Trophoblast cell (in vitro differentiated cells and primary cell): ENCODE measurements around the gene KLHL11.

ENCODE experiments used
- DNase-seq, 2 donors: peaks; one replicate each; pipeline ENCODE4 v3.0.0-alpha.2; 2016
- H2AFZ ChIP-seq: 2 replicates; pipeline ENCODE4 v1.6.1; 2013; ENCODE audit warnings: low read length, moderate library complexity, mild to moderate bottlenecking; ENCODE audit not compliant: insufficient read depth, poor library complexity
- H2AK5ac ChIP-seq: 2 replicates; pipeline ENCODE4 v1.6.1; 2013; ENCODE audit warnings: mild to moderate bottlenecking, low read length
- H2BK120ac ChIP-seq: 2 replicates; pipeline ENCODE4 v1.6.1; 2013; ENCODE audit warnings: low read length, mild to moderate bottlenecking, moderate library complexity; ENCODE audit not compliant: insufficient read depth, poor library complexity
- H2BK12ac ChIP-seq: 2 replicates; pipeline ENCODE4 v1.6.1; 2013; ENCODE audit warnings: mild to moderate bottlenecking, low read length, moderate library complexity
- H2BK5ac ChIP-seq: 2 replicates; pipeline ENCODE4 v1.6.1; 2013; ENCODE audit warnings: low read length, low read depth, moderate library complexity, mild to moderate bottlenecking; ENCODE audit not compliant: poor library complexity
- H3K14ac ChIP-seq: 2 replicates; pipeline ENCODE4 v1.6.1; 2013; ENCODE audit warnings: mild to moderate bottlenecking, low read length
- H3K18ac ChIP-seq: 2 replicates; pipeline ENCODE4 v1.6.1; 2013; ENCODE audit warnings: mild to moderate bottlenecking, low read length
- H3K23ac ChIP-seq: 2 replicates; pipeline ENCODE4 v1.6.1; 2013; ENCODE audit warnings: low read length
- H3K27ac ChIP-seq: 2 replicates; pipeline ENCODE4 v1.5.1; 2013; ENCODE audit warnings: low read depth, mild to moderate bottlenecking, inconsistent platforms, low read length, moderate library complexity
- H3K27me3 ChIP-seq: 2 replicates; pipeline ENCODE4 v1.6.1; 2013; ENCODE audit warnings: inconsistent platforms, mild to moderate bottlenecking, low read length, moderate library complexity; ENCODE audit not compliant: insufficient read depth
- H3K36me3 ChIP-seq, 2 experiments: 1 replicate in 1 of 2; 2 replicates in 1 of 2; pipeline ENCODE4 v1.6.1; 2013; ENCODE audit warnings: low read length in 2 of 2, mild to moderate bottlenecking in 2 of 2, moderate library complexity in 1 of 2; ENCODE audit not compliant: insufficient read depth in 2 of 2, control insufficient read depth in 1 of 2
- H3K4ac ChIP-seq: 2 replicates; pipeline ENCODE4 v1.6.1; 2013; ENCODE audit warnings: low read depth, mild to moderate bottlenecking, low read length, moderate library complexity
- H3K4me1 ChIP-seq, 2 experiments: 1 replicate in 1 of 2; 2 replicates in 1 of 2; pipeline ENCODE4 v1.6.1; 2013; ENCODE audit warnings: low read length in 2 of 2, mild to moderate bottlenecking in 2 of 2, moderate library complexity in 1 of 2; ENCODE audit not compliant: insufficient read depth in 2 of 2, control insufficient read depth in 1 of 2
- H3K4me2 ChIP-seq: 2 replicates; pipeline ENCODE4 v1.6.1; 2013; ENCODE audit warnings: inconsistent platforms, mild to moderate bottlenecking, low read length, moderate library complexity
- H3K4me3 ChIP-seq: 2 replicates; pipeline ENCODE4 v1.5.1; 2013; ENCODE audit warnings: mild to moderate bottlenecking, low read depth, low read length, inconsistent platforms
- H3K79me1 ChIP-seq: one replicate; pipeline ENCODE4 v1.6.1; 2013; ENCODE audit warnings: low read length
- H3K79me2 ChIP-seq: 2 replicates; pipeline ENCODE4 v1.6.1; 2013; ENCODE audit warnings: low read length, mild to moderate bottlenecking; ENCODE audit not compliant: control insufficient read depth, insufficient read depth, poor library complexity
- H3K9ac ChIP-seq: 2 replicates; pipeline ENCODE4 v1.6.1; 2013; ENCODE audit warnings: mild to moderate bottlenecking, low read length
- H3K9me3 ChIP-seq: 2 replicates; pipeline ENCODE4 v1.6.1; 2013; ENCODE audit warnings: low read depth, mild to moderate bottlenecking, control low read depth, inconsistent platforms, low read length; ENCODE audit not compliant: insufficient read depth
- H4K12ac ChIP-seq: 2 replicates; pipeline ENCODE4 v1.6.1; 2013; ENCODE audit warnings: low read depth, mild to moderate bottlenecking, low read length, moderate library complexity
- H4K8ac ChIP-seq: 2 replicates; pipeline ENCODE4 v1.6.1; 2013; ENCODE audit warnings: low read depth, mild to moderate bottlenecking, low read length, moderate library complexity
- H4K91ac ChIP-seq: one replicate; pipeline ENCODE4 v1.6.1; 2013; ENCODE audit warnings: low read depth, mild to moderate bottlenecking, low read length, moderate library complexity
- WGBS: extraction: QIAGEN DNeasy Blood & Tissue Kit; methylation state at CpG from one replicate; pipeline ENCODE4 v1.1.7; 2013; ENCODE audit warnings: missing lambda C conversion rate; ENCODE audit not compliant: insufficient read length, insufficient coverage; ENCODE audit errors: extremely low coverage; 5-methylcytosine and 5-hydroxymethylcytosine counted together

The KLHL11 gene

DNA sequence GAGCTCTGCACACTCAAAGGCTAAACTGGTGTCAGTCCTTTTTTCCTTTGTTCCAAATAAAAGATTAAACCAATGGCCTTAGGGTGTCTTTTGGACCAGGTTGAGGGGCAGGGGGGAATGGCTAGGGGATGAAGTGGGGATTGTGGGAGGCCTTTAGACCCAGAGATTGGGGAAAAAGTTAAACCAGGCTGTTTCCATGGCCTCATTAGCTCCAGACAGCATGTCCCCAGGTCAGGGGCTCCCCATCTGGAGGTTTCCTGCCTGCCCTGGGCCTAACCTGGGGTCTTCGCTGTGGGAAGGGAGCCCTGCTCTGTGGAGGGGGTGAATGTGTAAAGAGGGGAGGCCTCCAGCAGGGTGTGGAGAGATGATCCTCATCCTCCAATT lies 42.1 kb downstream of the KLHL11 start:
- no CpG with 5 or more reads among the region's 1 CpG for WGBS
- Histone ChIP-seq H3K36me3 (peaks cover 51 to 56% of the 10 kb centered on the region in 2 experiments), H3K27ac (no peak overlapping the region), H3K27me3 (no peaks in the 10 kb centered on the region), H3K9ac (no peak overlapping the region), H2AK5ac (no peak overlapping the region), H2BK12ac (no peak overlapping the region), H2AFZ (no peak overlapping the region), H3K79me2 (no peaks in the 10 kb centered on the region), H3K79me1 (no peaks in the 10 kb centered on the region), H3K4ac (no peak overlapping the region), H3K23ac (no peak overlapping the region), H3K4me3 (no peak overlapping the region), H2BK5ac (no peak overlapping the region), H3K14ac (no peak overlapping the region), H3K18ac (no peak overlapping the region), H3K4me1 (no peaks in the 10 kb centered on the region), H4K8ac (no peak overlapping the region), H3K9me3 (peaks cover 5% of the 10 kb centered on the region), H4K12ac (no peak overlapping the region), H3K4me2 (no peak overlapping the region), H4K91ac (no peak overlapping the region), H2BK120ac (no peak overlapping the region)
- DNase-seq, result no peak

DNA sequence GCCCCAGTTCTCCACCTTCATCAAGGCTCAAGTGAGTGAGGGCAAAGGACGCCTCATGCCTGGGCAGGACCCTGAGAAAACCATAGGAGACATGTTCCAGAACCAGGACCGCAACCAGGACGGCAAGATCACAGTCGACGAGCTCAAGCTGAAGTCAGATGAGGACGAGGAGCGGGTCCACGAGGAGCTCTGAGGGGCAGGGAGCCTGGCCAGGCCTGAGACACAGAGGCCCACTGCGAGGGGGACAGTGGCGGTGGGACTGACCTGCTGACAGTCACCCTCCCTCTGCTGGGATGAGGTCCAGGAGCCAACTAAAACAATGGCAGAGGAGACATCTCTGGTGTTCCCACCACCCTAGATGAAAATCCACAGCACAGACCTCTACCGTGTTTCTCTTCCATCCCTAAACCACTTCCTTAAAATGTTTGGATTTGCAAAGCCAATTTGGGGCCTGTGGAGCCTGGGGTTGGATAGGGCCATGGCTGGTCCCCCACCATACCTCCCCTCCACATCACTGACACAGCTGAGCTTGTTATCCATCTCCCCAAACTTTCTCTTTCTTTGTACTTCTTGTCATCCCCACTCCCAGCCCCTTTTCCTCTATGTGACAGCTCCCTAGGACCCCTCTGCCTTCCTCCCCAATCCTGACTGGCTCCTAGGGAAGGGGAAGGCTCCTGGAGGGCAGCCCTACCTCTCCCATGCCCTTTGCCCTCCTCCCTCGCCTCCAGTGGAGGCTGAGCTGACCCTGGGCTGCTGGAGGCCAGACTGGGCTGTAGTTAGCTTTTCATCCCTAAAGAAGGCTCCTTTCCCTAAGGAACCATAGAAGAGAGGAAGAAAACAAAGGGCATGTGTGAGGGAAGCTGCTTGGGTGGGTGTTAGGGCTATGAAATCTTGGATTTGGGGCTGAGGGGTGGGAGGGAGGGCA lies 42.7 kb downstream of the KLHL11 start:
- no peak overlapping the region for H2BK120ac ChIP-seq
- no peaks in the 10 kb centered on the region for H3K27me3 ChIP-seq
- H3K4ac ChIP-seq, result no peak overlapping the region
- H4K91ac ChIP-seq, result no peak overlapping the region
- no peak overlapping the region for H3K23ac ChIP-seq
- H3K4me3 ChIP-seq, result no peak overlapping the region
- DNase-seq, result no peak
- no peak overlapping the region for H3K4me2 ChIP-seq
- H3K9me3 ChIP-seq, result peaks cover 5% of the 10 kb centered on the region
- H2BK5ac ChIP-seq, result no peak overlapping the region
- H2AK5ac ChIP-seq, result no peak overlapping the region
- WGBS, result no CpG with 5 or more reads among the region's 12 CpGs
- no peak overlapping the region for H3K18ac ChIP-seq
- no peak overlapping the region for H2BK12ac ChIP-seq
- H3K79me1 ChIP-seq, result no peaks in the 10 kb centered on the region
- no peak overlapping the region for H3K9ac ChIP-seq
- no peak overlapping the region for H3K27ac ChIP-seq
- no peak overlapping the region for H4K8ac ChIP-seq
- no peak overlapping the region for H3K14ac ChIP-seq
- no peak overlapping the region for H2AFZ ChIP-seq
- H3K36me3 ChIP-seq, result peaks cover 55 to 56% of the 10 kb centered on the region in 2 experiments
- H3K4me1 ChIP-seq, result no peaks in the 10 kb centered on the region
- H3K79me2 ChIP-seq, result no peaks in the 10 kb centered on the region
- H4K12ac ChIP-seq, result no peak overlapping the region

DNA sequence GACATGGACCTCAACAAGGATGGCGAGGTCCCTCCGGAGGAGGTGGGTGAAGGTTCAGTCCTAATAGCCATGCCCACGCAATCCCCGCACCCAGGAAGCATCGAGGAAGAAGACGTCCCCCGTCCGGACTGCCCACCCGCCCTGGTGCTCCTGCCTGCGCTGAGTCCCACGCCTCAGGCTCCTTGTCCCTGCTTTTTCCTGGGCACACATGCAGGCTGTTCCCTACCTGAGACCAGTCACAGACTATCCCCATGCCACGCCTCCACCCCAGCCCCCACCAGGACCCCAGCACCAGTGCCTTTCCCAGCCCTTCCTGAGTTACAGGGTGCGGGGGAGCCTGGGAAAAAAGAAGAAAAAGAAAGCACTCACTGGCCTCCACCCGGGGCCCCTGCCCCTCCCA lies 43.4 kb downstream of the KLHL11 start:
- Histone ChIP-seq H3K9ac (no peak overlapping the region), H3K4me2 (no peak overlapping the region), H2AK5ac (no peak overlapping the region), H3K27ac (no peak overlapping the region), H3K79me1 (no peaks in the 10 kb centered on the region), H3K4me1 (no peaks in the 10 kb centered on the region), H3K23ac (no peak overlapping the region), H3K4me3 (no peak overlapping the region), H3K79me2 (no peaks in the 10 kb centered on the region), H4K8ac (no peak overlapping the region), H4K12ac (no peak overlapping the region), H3K14ac (no peak overlapping the region), H4K91ac (no peak overlapping the region), H2BK120ac (no peak overlapping the region), H2AFZ (no peak overlapping the region), H3K27me3 (no peaks in the 10 kb centered on the region), H3K9me3 (peaks cover 5% of the 10 kb centered on the region), H2BK5ac (no peak overlapping the region), H3K4ac (no peak overlapping the region), H2BK12ac (no peak overlapping the region), H3K36me3 (peaks cover 55 to 59% of the 10 kb centered on the region in 2 experiments), H3K18ac (no peak overlapping the region)
- no peak for DNase-seq
- no CpG with 5 or more reads among the region's 14 CpGs for WGBS

DNA sequence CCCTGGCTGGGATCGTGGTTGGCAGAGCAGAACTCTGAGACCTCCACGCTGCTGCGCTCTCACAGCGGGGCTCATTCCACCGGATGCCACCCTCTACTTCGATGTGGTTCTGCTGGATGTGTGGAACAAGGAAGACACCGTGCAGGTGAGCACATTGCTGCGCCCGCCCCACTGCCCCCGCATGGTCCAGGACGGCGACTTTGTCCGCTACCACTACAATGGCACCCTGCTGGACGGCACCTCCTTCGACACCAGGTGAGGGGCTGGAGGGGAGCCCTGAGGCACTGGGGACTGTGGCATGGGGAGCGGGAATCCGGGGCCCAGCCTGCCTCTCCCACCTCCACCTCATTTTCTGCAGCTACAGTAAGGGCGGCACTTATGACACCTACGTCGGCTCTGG lies 47.2 kb downstream of the KLHL11 start:
- no peak overlapping the region for H3K4me2 ChIP-seq
- H2BK120ac ChIP-seq, result no peak overlapping the region
- no peak overlapping the region for H3K23ac ChIP-seq
- H3K9ac ChIP-seq, result no peak overlapping the region
- no peak overlapping the region for H3K14ac ChIP-seq
- no peaks in the 10 kb centered on the region for H3K27me3 ChIP-seq
- no peak for DNase-seq
- H4K91ac ChIP-seq, result no peak overlapping the region
- H4K8ac ChIP-seq, result no peak overlapping the region
- H2BK5ac ChIP-seq, result no peak overlapping the region
- no peak overlapping the region for H2AFZ ChIP-seq
- whole genome bisulfite sequencing, result no CpG with 5 or more reads among the region's 20 CpGs
- peaks cover 9% of the 10 kb centered on the region in 2 experiments for H3K4me1 ChIP-seq
- no peak overlapping the region for H3K4me3 ChIP-seq
- H3K79me2 ChIP-seq, result peaks cover 7% of the 10 kb centered on the region
- H4K12ac ChIP-seq, result no peak overlapping the region
- H3K27ac ChIP-seq, result no peak overlapping the region
- H3K4ac ChIP-seq, result no peak overlapping the region
- no peak overlapping the region for H3K18ac ChIP-seq
- H2AK5ac ChIP-seq, result no peak overlapping the region
- peaks cover 5% of the 10 kb centered on the region for H3K79me1 ChIP-seq
- H2BK12ac ChIP-seq, result no peak overlapping the region
- H3K36me3 ChIP-seq, result peaks cover 41 to 49% of the 10 kb centered on the region in 2 experiments
- peaks cover 3% of the 10 kb centered on the region for H3K9me3 ChIP-seq
